Ovary (tissue), 9 donors: Measurements from ENCODE around the gene OPCML. TPM values are rescaled to one million over a fixed set of nuclear protein-coding genes. Genes with fewer than 3 reads are reported as not detected.

Experiments used
- DNase-seq, 5 donors: peaks; one replicate each; pipeline ENCODE4 v3.0.0-alpha.2; 2019 to 2020
- H3K27ac ChIP-seq, 2 donors: fragments of 200-600 bp; one replicate each; pipeline versions ENCODE4 v1.5.1 to v1.8.0; 2019 to 2022
- H3K27me3 ChIP-seq: fragments of 200-600 bp; one replicate; pipeline ENCODE4 v1.8.0; 2022
- H3K36me3 ChIP-seq: fragments of 200-600 bp; sonication (generic); one replicate; pipeline ENCODE4 v1.5.1; 2019
- H3K4me1 ChIP-seq: one replicate; pipeline ENCODE4 v1.8.1; 2013; ENCODE audit warnings: mild to moderate bottlenecking, moderate library complexity; ENCODE audit not compliant: insufficient read depth
- H3K4me3 ChIP-seq: fragments of 200-600 bp; sonication (generic); one replicate; pipeline ENCODE4 v1.5.1; 2017
- H3K9me3 ChIP-seq, 2 donors: fragments of 200-600 bp in 1 of 2; sonication (generic) in 1 of 2; one replicate each; pipeline versions ENCODE4 v1.5.1 to v1.8.1; 2013 to 2019; ENCODE audit warnings: mild to moderate bottlenecking in 1 of 2, moderate library complexity in 1 of 2
- EP300 ChIP-seq: sonication (generic); formaldehyde crosslinking; IDR thresholded peaks from one replicate; pipeline ENCODE4 v1.6.1; 2017; ENCODE audit warnings: antibody characterized with exemption
- POLR2A ChIP-seq: fragments of 450-650 bp; IDR thresholded peaks from one replicate; pipeline ENCODE4 v1.6.1; 2017; ENCODE audit warnings: antibody characterized with exemption, mild to moderate bottlenecking, moderate library complexity
- WGBS, 3 donors: extraction: QIAGEN DNeasy Blood & Tissue Kit in 1 of 3; methylation state at CpG; one replicate each; pipeline versions ENCODE4 v1.1.5 to v1.1.7; 2013 to 2017; 5-methylcytosine and 5-hydroxymethylcytosine counted together
- intact Hi-C, 4 donors: fragments of 100-400 bp; cut with DNase I; formaldehyde crosslinking; loops; one replicate each; pipeline versions ENCODE4 v1.11.0 to v1.15.1; 2022 to 2023
- polyA plus RNA-seq, 2 donors: library from polyadenylated mRNA; stranded (reverse); fragments of 200-250 nt in 1 of 2; fragments of 350-450 nt in 1 of 2; fragmentation: Illumina TruSeq in 1 of 2; extraction: RNeasy Lipid Tissue Mini Kit (QIAGEN cat#74804) in 1 of 2; gene quantifications; one replicate each; pipeline ENCODE4 v1.2.3, GENCODE V29; 2013 to 2014
- total RNA-seq, 7 donors: library from RNA; depleted of rRNA in 2 of 7; stranded (reverse); fragments of >200 nt in 2 of 7; fragmentation: NEBNext Ultra II Directional in 3 of 7; extraction: Animal tissue kit (Norgen Biotek cat#: 25700) in 3 of 7; gene quantifications; one replicate each; pipeline versions ENCODE4 v1.1.0 to v1.2.4, GENCODE V29; 2016 to 2023
- TF ChIP-seq, protein P1 (sequence below), 3 donors: fragments of 450-650 bp in 2 of 3; fragments of 200-600 bp in 1 of 3; IDR thresholded peaks; one replicate each; pipeline versions ENCODE4 v1.5.1 to v1.8.0; 2016 to 2022; ENCODE audit warnings: antibody characterized with exemption in 3 of 3, mild to moderate bottlenecking in 1 of 3
- donor health status: DM: no; HTN: no; CAD: no; lungs with moderate emphysema.
- donor health status: DM: no; HTN: no; CAD: no.
- donor health status: Bipolar disorder and iron deficiency.
- donor health status: DM: yes; HTN: yes; CAD: no.
- donor health status: DM: no; HTN: no; CAD: no.
- donor health status: DM: yes; HTN: yes; CAD: no.

OPCML gene
- total and polyA plus RNA-seq, 9 donors: under 0.01 to 2.8 (median 0.32) TPM; not detected in 2

DNA sequence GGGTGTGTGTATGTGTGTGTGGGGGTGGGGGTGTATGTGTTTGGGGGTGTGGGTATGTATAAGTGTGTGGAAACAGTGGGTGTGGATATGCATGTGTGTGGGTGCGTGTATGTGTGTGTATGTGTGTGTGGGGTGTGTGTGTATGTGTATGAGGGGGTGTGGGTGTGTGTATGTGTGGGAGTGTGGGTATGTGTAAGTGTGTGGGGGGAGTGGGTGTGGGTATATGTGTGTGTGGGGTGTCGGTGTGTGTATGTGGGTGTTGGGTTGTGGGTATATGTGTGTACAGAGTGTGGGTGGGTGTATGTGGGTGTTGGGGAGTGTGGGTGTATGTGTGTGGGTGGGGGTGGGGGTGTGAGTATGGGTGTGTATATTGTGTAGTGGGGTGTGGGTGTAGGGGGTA, 206.0 kb downstream of the OPCML start:
- no peaks in the 10 kb centered on the region for H3K9me3 ChIP-seq
- TF ChIP-seq EP300 (no peak), POLR2A (no peak)
- TF ChIP-seq, protein P1, sequence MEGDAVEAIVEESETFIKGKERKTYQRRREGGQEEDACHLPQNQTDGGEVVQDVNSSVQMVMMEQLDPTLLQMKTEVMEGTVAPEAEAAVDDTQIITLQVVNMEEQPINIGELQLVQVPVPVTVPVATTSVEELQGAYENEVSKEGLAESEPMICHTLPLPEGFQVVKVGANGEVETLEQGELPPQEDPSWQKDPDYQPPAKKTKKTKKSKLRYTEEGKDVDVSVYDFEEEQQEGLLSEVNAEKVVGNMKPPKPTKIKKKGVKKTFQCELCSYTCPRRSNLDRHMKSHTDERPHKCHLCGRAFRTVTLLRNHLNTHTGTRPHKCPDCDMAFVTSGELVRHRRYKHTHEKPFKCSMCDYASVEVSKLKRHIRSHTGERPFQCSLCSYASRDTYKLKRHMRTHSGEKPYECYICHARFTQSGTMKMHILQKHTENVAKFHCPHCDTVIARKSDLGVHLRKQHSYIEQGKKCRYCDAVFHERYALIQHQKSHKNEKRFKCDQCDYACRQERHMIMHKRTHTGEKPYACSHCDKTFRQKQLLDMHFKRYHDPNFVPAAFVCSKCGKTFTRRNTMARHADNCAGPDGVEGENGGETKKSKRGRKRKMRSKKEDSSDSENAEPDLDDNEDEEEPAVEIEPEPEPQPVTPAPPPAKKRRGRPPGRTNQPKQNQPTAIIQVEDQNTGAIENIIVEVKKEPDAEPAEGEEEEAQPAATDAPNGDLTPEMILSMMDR (IDR thresholded peaks at IDR 0.05): no peak
- no peaks in the 10 kb centered on the region for H3K36me3 ChIP-seq
- intact Hi-C loops: no loop called here
- H3K4me1 ChIP-seq: no peaks in the 10 kb centered on the region
- WGBS, 3 donors: 87 to 92% (median 91%) methylated on average over 2 of the region's 2 CpGs
- no peak for DNase-seq
- no peak overlapping the region for H3K27ac ChIP-seq
- no peak overlapping the region for H3K4me3 ChIP-seq
- no peaks in the 10 kb centered on the region for H3K27me3 ChIP-seq

DNA sequence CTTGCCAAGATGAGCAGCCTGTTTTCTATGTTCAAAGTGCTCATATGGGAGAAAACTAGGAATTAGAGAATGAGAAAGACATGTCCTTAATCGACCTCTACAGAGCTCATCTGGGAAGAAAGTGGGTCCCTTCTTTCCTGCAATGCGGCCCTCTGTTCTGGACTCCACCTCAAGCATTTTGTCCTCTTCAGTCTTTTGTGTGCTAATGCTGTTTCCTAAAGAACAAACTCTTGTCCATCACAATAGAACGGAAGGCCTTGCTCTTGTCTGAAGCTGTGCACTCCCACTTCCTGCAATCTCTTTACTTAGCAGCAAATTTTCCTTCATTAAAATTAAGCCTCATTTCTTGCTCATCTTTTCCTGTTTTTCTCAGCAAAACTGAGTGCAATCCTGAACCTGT, 206.6 kb downstream of the OPCML start:
- intact Hi-C loops: no loop called here
- TF ChIP-seq POLR2A: no peak
- no peak for TF ChIP-seq EP300
- TF ChIP-seq, protein P1 (IDR thresholded peaks at IDR 0.05): no peak
- 58 to 66% (median 65%) methylated on average over 3 of the region's 3 CpGs for whole genome bisulfite sequencing, 3 donors

DNA sequence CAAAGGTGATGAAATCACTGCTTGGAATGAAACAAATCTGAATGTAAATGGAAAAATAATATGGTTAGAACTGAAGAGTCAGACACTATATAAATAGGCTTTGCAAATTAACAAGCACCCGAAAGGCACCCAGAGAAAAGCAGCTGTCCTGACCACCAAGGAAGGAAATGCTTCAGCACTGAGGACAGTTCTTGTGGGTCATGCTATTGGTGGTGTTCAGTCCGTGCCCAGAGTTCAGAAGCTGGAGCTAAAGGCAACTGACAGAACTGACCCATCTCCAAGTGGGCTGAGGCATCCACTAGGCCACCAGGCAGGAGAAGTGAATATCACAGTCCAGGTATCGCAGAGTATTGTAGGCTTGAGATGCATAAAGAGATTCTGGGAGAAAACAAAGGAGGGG, 208.9 kb downstream of the OPCML start:
- H3K36me3 ChIP-seq: no peaks in the 10 kb centered on the region
- no peaks in the 10 kb centered on the region for H3K4me1 ChIP-seq
- TF ChIP-seq EP300: no peak
- TF ChIP-seq, protein P1 (IDR thresholded peaks at IDR 0.05): no peak
- TF ChIP-seq POLR2A: no peak
- intact Hi-C loops: no loop called here
- H3K4me3 ChIP-seq: no peak overlapping the region
- H3K27ac ChIP-seq: no peak overlapping the region
- 54 to 65% (median 58%) methylated on average over 3 of the region's 3 CpGs for WGBS, 3 donors
- no peaks in the 10 kb centered on the region for H3K9me3 ChIP-seq
- DNase-seq: no peak
- H3K27me3 ChIP-seq: no peaks in the 10 kb centered on the region

More for the DNA sequence above, 206.6 kb downstream of the OPCML start:
- Histone ChIP-seq H3K36me3 (no peaks in the 10 kb centered on the region), H3K4me3 (no peak overlapping the region), H3K9me3 (no peaks in the 10 kb centered on the region), H3K4me1 (no peaks in the 10 kb centered on the region), H3K27ac (no peak overlapping the region), H3K27me3 (no peaks in the 10 kb centered on the region)
- no peak for DNase-seq

DNA sequence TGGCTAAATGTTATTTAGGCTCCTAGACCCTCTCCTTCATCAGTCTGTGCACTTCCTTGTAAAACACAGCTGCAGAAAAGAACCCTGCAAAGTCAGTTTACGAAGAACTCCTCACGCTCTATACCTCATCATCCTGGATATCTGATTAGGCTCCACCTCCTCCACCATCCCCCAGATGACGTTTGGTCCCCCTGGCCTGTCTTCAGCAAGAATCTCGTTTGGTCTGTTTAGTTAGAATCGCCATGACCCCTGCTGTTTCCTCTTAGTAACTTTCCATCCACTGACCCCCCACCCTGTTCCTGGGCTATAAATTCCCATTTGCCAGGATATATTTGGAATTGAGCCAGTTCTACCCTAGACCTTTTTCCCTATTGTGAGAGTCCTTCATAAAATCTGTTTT, 214.1 kb downstream of the OPCML start:
- DNase-seq: no peak
- intact Hi-C loops: no loop called here
- no peak overlapping the region for H3K4me3 ChIP-seq
- no peaks in the 10 kb centered on the region for H3K4me1 ChIP-seq
- TF ChIP-seq POLR2A: no peak
- TF ChIP-seq, protein P1 (IDR thresholded peaks at IDR 0.05): no peak
- no peaks in the 10 kb centered on the region for H3K9me3 ChIP-seq
- no peak overlapping the region for H3K27ac ChIP-seq
- 21 to 28% (median 28%) methylated on average over 5 of the region's 5 CpGs for WGBS, 3 donors
- no peaks in the 10 kb centered on the region for H3K36me3 ChIP-seq
- H3K27me3 ChIP-seq: no peaks in the 10 kb centered on the region

DNA sequence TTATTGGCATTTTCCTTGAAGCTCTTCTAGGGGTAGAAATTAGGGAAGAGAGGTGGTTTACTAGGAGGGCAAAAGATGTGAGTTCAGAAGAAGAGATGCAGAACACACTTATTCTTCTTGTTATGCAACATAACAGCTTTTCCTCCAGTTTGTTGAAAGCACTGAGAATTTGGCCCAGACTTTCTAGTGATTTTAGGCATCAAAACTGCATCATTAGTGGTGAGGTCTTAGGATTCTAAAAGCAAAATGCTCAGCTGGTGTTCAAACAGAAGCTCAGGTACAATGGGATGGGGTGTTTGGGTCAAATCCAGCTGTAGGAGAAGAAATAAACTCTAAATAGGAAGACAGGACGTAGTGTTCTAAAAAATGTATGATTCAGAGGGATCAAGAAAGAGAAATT, 221.1 kb downstream of the OPCML start:
- 27 to 58% (median 47%) methylated on average over 1 of the region's 1 CpG for WGBS, 3 donors
- no peak for TF ChIP-seq EP300
- TF ChIP-seq POLR2A: no peak
- TF ChIP-seq, protein P1 (IDR thresholded peaks at IDR 0.05): no peak

More for the DNA sequence above, 221.1 kb downstream of the OPCML start:
- Histone ChIP-seq H3K4me3 (no peak overlapping the region), H3K9me3 (no peaks in the 10 kb centered on the region), H3K27me3 (no peaks in the 10 kb centered on the region), H3K27ac (no peak overlapping the region), H3K4me1 (no peaks in the 10 kb centered on the region), H3K36me3 (no peaks in the 10 kb centered on the region)
- DNase-seq: no peak
- intact Hi-C loops: no loop called here
